Upper lobe of left lung (tissue), 6 donors: ENCODE results near the gene DDX1. TPM values are rescaled to one million over a fixed set of nuclear protein-coding genes. Genes with fewer than 3 reads are reported as not detected.

Experiments
- ATAC-seq, 2 donors: fragments of 200-7000 bp; cut with Tn5 transposase; one replicate each; pipeline ENCODE4 v1.9.1; 2022; ENCODE audit warnings: mild to moderate bottlenecking in 2 of 2, moderate library complexity in 2 of 2; ENCODE audit not compliant: low FRiP score in 2 of 2
- DNase-seq, 2 donors: peaks; one replicate each; pipeline ENCODE4 v3.0.0-alpha.2; 2019 to 2020
- H3K27ac ChIP-seq, 4 donors: fragments of 200-600 bp; sonication (generic); one replicate each; pipeline ENCODE4 v1.5.1; 2016 to 2019
- H3K27me3 ChIP-seq, 4 donors: fragments of 200-600 bp; sonication (generic); one replicate each; pipeline ENCODE4 v1.5.1; 2017 to 2019
- H3K36me3 ChIP-seq, 4 donors: fragments of 200-600 bp; sonication (generic); one replicate each; pipeline ENCODE4 v1.5.1; 2016 to 2019
- H3K4me1 ChIP-seq, 4 donors: fragments of 200-600 bp; sonication (generic); one replicate each; pipeline ENCODE4 v1.5.1; 2018 to 2019
- H3K4me3 ChIP-seq, 4 donors: fragments of 200-600 bp; sonication (generic); one replicate each; pipeline ENCODE4 v1.5.1; 2017 to 2019; ENCODE audit warnings: mild to moderate bottlenecking in 2 of 4, moderate library complexity in 1 of 4
- H3K9me3 ChIP-seq, 4 donors: fragments of 200-600 bp; sonication (generic); one replicate each; pipeline ENCODE4 v1.5.1; 2018 to 2019
- CTCF ChIP-seq, 6 experiments: fragments of 450-650 bp in 4 of 6; fragments of 200-600 bp in 2 of 6; sonication (generic) in 2 of 6; IDR thresholded peaks; one replicate each; pipeline ENCODE4 v1.5.1; 2016 to 2019; ENCODE audit warnings: antibody characterized with exemption in 6 of 6
- EP300 ChIP-seq, 4 donors: sonication (generic); formaldehyde crosslinking; IDR thresholded peaks; one replicate each; pipeline ENCODE4 v1.5.1; 2017; ENCODE audit warnings: antibody characterized with exemption in 4 of 4, control low read depth in 2 of 4
- POLR2A ChIP-seq, 4 donors: fragments of 450-650 bp; IDR thresholded peaks; one replicate each; pipeline ENCODE4 v1.5.1; 2016 to 2017; ENCODE audit warnings: antibody characterized with exemption in 4 of 4, mild to moderate bottlenecking in 2 of 4
- POLR2AphosphoS5 ChIP-seq, 2 donors: sonication (generic); formaldehyde crosslinking; IDR thresholded peaks; one replicate each; pipeline ENCODE4 v1.5.1; 2017; ENCODE audit warnings: antibody characterized with exemption in 2 of 2
- WGBS, 2 donors: methylation state at CpG; one replicate each; pipeline ENCODE4 v1.1.5; 2017 to 2018; 5-methylcytosine and 5-hydroxymethylcytosine counted together
- total RNA-seq, 6 donors: library from RNA; depleted of rRNA in 4 of 6; stranded (reverse); fragments of >200 nt in 4 of 6; gene quantifications; one replicate each; pipeline versions ENCODE4 v1.1.0 to v1.2.1, GENCODE V29; 2016 to 2021
- donor health status: DM: no; HTN: no; CAD: no; lungs with moderate emphysema.
- donor health status: DM: no; HTN: yes; CAD: no; lungs with severe emphysema.

Gene DDX1
- total RNA-seq, 6 donors from 2014 or later, result 40.9 to 78.5 (median 53.0) TPM

- DNase-seq (no peak), ATAC-seq (no peak)
- Histone ChIP-seq H3K27ac (no peak overlapping the region), H3K9me3 (no peaks in the 10 kb centered on the region), H3K27me3 (no peaks in the 10 kb centered on the region), H3K36me3 (no peaks in the 10 kb centered on the region), H3K4me1 (no peaks in the 10 kb centered on the region), H3K4me3 (no peak overlapping the region)
- TF ChIP-seq CTCF (IDR thresholded peaks at IDR 0.05) (no peak), POLR2A (IDR thresholded peaks at IDR 0.05) (no peak), POLR2AphosphoS5 (IDR thresholded peaks at IDR 0.05) (no peak), EP300 (IDR thresholded peaks at IDR 0.05) (no peak)
- 66 to 70% methylated on average over 6 of the region's 6 CpGs for WGBS, 2 donors
These were observed 69.0 kb downstream of the DDX1 start for GRCh38 chr2:15660491-15661294.

- no peak overlapping the region for H3K4me3 ChIP-seq
- no peaks in the 10 kb centered on the region for H3K36me3 ChIP-seq
- no peaks in the 10 kb centered on the region for H3K9me3 ChIP-seq
- 69 to 80% methylated on average over 2 of the region's 2 CpGs for WGBS, 2 donors
- no peaks in the 10 kb centered on the region for H3K4me1 ChIP-seq
- no peak overlapping the region for H3K27ac ChIP-seq
- DNase-seq, result no peak
- H3K27me3 ChIP-seq, result no peaks in the 10 kb centered on the region
- no peak for ATAC-seq
- no peak for TF ChIP-seq CTCF (IDR thresholded peaks at IDR 0.05)
- no peak for TF ChIP-seq POLR2AphosphoS5 (IDR thresholded peaks at IDR 0.05)
- no peak for TF ChIP-seq EP300 (IDR thresholded peaks at IDR 0.05)
- TF ChIP-seq POLR2A (IDR thresholded peaks at IDR 0.05), result no peak
These were observed 69.6 kb downstream of the DDX1 start for GRCh38 chr2:15661295-15661569.

GRCh38 chr2:15662026-15662425, 70.4 kb downstream of the DDX1 start:
- H3K36me3 ChIP-seq, result no peaks in the 10 kb centered on the region
- no peaks in the 10 kb centered on the region for H3K27me3 ChIP-seq
- H3K4me1 ChIP-seq, result no peaks in the 10 kb centered on the region
- no peak overlapping the region for H3K27ac ChIP-seq
- WGBS, 2 donors, result 78 to 81% methylated on average over 4 of the region's 4 CpGs
- TF ChIP-seq EP300 (IDR thresholded peaks at IDR 0.05) (no peak), POLR2AphosphoS5 (IDR thresholded peaks at IDR 0.05) (no peak), CTCF (IDR thresholded peaks at IDR 0.05) (no peak), POLR2A (IDR thresholded peaks at IDR 0.05) (no peak)
- no peak for ATAC-seq
- no peaks in the 10 kb centered on the region for H3K9me3 ChIP-seq
- no peak overlapping the region for H3K4me3 ChIP-seq
- no peak for DNase-seq

GRCh38 chr2:15662579-15662978, 70.9 kb downstream of the DDX1 start:
- Histone ChIP-seq H3K36me3 (no peaks in the 10 kb centered on the region), H3K4me3 (no peak overlapping the region), H3K27me3 (no peaks in the 10 kb centered on the region), H3K4me1 (no peaks in the 10 kb centered on the region), H3K27ac (no peak overlapping the region), H3K9me3 (no peaks in the 10 kb centered on the region)
- 91 to 93% methylated on average over 9 of the region's 9 CpGs for WGBS, 2 donors
- ATAC-seq (no peak), DNase-seq (no peak)
- no peak for TF ChIP-seq POLR2AphosphoS5 (IDR thresholded peaks at IDR 0.05)
- TF ChIP-seq EP300 (IDR thresholded peaks at IDR 0.05), result no peak
- TF ChIP-seq CTCF (IDR thresholded peaks at IDR 0.05), result no peak
- no peak for TF ChIP-seq POLR2A (IDR thresholded peaks at IDR 0.05)

- H3K9me3 ChIP-seq, result no peaks in the 10 kb centered on the region
- no peak overlapping the region for H3K4me3 ChIP-seq
- DNase-seq, result no peak
- no peaks in the 10 kb centered on the region for H3K36me3 ChIP-seq
- H3K27ac ChIP-seq, result no peak overlapping the region
- no peaks in the 10 kb centered on the region for H3K27me3 ChIP-seq
- TF ChIP-seq CTCF (IDR thresholded peaks at IDR 0.05) (no peak), EP300 (IDR thresholded peaks at IDR 0.05) (no peak), POLR2A (IDR thresholded peaks at IDR 0.05) (no peak), POLR2AphosphoS5 (IDR thresholded peaks at IDR 0.05) (no peak)
- WGBS, 2 donors, result 92 to 95% methylated on average over 4 of the region's 4 CpGs
- ATAC-seq, result no peak
- H3K4me1 ChIP-seq, result no peaks in the 10 kb centered on the region
These were observed 72.1 kb downstream of the DDX1 start for GRCh38 chr2:15663802-15664201.
